Measurements from ENCODE around the gene MFSD6.

Gene MFSD6

DNA sequence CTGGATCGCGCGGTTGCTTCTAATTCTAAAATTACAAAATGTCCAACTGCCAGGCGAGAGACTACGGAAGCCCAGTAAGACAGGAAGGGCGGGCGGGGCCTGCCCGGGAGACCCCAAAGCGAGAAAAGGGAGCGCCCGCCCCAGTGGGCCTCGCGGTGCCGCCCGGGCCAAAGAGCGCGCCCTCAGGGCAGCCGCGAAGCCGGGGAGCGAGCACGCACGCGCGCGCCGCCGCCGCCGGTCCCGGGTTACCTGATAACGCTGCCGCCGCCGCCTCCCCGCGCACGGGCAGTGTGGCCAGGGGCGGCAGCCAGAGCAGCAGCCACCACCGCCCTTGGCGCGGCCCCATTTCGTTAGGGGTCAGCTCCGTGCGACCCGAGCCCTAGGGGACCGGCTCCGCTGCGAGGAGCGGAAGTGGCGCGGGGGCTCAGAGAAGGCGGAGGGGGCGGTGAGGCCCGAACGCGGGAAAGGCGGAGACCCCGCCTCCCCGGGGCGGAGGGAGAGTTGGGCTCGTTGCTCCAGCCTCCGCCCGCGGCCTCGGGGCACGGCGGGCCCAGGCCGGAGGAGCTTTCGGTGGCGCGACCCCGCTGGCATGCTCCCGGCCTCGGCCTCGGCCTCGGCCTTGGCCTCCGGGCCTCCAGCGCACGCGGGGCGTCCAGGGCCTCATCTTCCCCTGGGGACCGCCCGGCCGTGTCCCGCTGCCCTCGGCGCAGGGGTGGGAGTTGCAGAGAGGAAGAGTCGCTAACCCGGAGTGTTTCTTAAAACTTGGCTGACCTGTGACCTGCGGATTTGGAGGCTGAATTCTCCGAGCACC, 126.4 kb downstream of the MFSD6 start, which contains the start of gene NEMP2:
Gene NEMP2, minus strand, starts transcription at position 413 of the 811 bp plus-strand sequence. Its CDS starts 67 bp downstream, at position 346.
- no peak for DNase-seq

DNA sequence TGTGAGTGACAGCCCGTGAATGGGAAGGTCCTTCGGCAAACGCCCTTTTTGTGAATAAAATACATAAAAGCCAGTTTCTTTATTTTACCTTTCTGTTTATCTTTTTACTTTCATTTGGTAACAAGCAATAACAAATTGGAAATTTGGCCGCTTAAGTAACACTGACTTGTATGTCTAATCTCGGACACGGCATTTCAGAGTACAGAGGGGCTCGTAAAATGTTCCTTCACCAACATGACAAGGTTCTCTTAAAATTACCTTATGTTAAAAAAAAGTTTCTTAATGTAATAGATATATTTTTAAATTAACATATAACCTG, 126.9 kb downstream of the MFSD6 start:
- no peak for DNase-seq

DNA sequence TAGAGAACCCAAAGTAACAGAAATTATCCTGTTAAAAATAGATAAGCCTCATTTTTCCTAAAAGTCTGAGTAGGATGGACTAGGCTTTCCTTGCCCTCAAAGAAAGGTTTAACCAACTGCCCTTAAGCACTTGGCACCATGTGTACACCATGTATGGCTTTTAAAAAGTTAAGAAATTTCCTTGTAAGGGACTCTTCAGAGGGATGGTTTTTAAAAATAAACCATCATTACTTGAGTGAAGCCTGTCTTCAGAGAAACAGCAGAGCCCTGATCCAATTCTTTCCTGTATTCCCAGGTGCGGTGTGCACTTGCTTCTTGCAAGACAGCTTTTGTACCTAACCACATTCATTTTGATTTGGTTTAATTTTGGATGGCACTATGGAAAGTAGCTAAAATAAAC, 127.4 kb downstream of the MFSD6 start:
- DNase-seq = no peak

DNA sequence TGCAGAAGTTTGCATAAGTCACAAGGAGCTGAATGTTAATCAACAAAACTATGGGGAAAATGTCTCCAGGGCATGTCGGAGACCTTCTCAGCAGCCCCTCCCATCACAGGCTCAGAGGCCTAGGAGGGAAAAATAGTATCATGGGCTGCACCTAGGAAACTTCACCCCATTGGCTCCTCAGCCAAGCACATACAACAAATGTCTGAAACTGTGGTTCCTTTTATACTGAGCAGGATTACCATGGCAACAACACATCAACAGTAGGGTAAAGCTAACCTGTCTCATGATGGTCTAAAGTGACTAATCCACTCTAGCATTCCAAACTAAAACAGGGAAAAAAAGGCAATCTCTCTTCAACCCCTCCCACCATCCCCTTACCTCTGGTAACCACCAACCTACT, 129.6 kb downstream of the MFSD6 start:
- no peak for DNase-seq

DNA sequence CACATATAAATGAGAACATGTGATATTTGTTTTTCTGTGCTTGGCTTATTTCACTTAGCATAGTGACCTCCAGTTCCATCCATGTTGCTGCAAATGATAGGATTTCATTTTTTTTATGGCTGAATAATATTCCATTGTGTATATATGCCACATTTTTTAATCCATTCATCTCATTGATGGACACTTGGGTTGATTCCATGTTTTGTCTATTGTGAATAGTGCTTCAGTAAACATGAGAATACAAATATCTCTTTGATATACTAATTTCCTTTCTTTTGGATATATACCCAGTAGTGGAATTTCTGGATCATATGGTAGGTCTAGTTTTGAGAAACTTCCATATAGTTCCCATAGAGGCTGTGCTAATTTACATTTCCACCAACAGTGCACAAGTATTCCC, 130.0 kb downstream of the MFSD6 start:
- no peak for DNase-seq

DNA sequence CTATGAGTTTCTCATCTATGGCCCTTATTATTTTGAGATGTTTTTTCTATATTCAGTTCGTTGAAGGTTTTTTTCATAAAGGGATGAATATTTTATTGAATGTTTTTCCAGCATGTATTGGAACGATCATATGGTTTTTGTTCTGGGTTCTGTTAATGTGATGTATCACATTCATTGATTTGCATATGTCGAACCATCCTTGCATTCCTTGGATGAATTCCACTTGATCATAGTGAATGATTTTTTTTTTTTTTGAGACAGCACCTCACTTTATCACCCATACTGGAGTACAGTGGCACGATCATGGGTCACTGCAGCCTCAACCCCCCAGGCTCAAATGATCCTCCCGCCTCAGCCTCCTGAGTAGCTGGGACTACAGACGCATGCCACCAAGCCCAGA, 131.9 kb downstream of the MFSD6 start:
- no peak for DNase-seq

DNA sequence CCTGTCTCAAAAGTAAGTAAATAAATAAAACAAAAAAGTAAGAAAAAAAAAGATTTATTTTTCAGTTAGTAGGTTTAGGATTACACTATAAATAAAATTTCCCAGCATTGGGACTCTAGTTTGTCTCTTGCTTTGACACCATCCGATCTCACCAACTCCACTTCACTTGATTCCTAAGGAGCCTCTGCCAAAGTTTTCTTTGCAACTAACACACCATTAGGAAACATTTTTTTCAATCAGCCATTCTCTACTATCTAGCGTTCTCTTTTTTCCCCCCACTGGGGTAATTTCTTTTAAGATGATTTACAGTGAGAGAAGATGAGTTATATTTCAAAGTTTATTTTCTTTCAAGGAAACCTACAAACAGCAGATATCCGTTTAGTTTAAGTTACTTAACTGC, 136.9 kb downstream of the MFSD6 start:
- DNase-seq = no peak

DNA sequence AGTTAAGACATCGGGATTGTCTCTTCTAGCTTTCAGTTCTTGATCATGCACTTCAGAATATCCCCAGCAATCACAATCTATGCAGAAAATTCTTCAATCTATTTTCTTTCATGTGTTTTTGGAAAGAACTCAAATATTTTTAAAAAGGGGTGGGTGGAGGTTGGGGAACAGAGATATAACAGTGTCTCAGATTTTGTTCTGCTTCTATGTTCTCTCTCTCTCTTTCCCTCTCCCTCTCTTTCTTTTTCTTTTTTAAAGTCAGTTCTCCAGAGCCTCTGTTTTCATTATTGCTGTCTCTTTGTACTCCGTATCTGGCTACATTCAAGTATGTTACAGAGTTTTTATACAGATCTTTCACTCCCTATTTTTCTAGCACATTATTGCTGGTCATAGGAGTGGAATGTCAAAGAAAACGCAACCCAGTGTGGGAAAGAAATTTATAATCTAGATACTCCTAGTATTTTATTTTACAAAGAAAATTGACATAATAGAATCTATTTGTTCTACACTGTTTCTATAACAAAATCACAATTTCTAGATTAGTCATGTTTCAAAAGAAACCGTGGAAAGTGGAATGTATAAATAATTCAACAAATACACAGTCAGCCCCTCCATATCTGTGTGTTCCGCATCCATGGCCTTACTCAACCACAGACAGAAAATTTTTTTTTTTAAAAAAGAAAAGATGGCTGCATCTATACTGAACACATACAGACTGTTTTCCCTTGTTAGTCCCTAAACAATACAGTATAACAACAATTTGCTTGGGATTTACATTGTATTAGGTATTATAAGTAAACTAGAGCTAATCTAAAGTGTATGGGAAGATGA, 137.6 kb downstream of the MFSD6 start:
- no peak for DNase-seq

DNA sequence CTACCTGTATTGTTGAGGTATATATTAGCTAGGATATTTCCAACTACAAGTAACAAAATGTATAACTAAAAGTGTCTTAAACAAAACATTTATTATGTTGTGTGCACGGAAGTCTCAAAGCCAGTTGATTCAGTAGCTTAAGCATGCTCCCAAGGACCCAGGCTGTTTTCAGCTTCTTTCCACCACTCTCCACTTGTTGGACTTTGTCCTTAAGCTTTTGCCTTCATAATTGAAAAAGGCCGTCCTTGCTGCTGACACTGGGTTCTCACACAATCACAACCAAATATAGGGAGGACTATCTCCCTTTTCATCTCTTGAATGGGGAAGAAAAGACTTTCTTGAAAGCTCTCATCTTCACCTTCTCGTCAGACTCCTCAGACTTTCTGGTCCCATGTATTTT, 138.6 kb downstream of the MFSD6 start:
- DNase-seq = no peak

DNA sequence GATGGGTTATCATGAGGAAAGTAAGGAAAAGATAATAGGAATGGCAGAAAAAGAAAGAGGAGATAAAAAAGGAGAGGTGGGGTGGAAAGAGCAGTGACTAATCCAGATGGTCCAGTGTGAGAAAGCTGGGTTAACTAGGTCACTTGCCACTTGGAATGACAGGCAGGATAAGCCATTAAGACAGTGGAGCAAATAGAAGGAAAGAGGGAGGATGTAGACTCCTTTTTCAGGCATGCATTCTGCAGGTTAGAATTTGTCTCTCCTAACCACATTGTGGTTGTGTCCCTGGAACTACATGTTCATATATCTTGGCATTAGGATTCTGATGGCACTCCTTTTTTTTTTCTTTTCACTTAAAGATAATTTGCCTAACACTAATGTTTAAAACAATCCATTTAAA, 139.7 kb downstream of the MFSD6 start:
- DNase-seq = no peak

DNA sequence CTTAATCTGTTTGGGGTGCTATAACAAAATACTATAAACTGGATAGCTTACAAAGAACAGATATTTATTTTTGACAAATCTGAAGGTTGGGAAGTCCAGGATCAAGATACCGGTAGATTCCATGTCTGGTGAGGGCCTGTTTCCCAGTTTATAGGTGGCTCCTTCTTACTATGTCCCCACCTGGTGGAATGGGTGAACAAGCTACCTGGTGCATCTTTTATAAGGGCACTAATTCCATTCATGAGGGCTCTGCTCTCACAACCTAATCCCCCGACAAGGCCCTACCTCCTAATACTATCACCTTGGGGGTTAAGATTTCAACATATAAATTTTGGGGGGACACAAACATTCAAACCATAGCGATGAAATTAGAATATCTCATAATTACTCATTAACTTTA, 142.0 kb downstream of the MFSD6 start:
- no peak for DNase-seq

Measured in NCI-H2107 (cell line).